RWPE2 (cell line): ENCODE data around the gene ANXA1.
A peak's percentile ranks its signal among the peaks of the same experiment; 100 is the strongest.

Source experiments
- ATAC-seq: fragments of 200-7000 bp; cut with Tn5 transposase; 3 replicates; pipeline ENCODE4 v1.9.1; 2021; ENCODE audit warnings: low read depth
- DNase-seq: peaks from one replicate; pipeline ENCODE4 v3.0.0-alpha.2; 2020; ENCODE audit warnings: low spot score
- H3K27ac ChIP-seq: fragments of 450-650 bp; 2 replicates; pipeline ENCODE4 v1.5.1; 2017; ENCODE audit warnings: mild to moderate bottlenecking; ENCODE audit not compliant: poor library complexity, severe bottlenecking
- H3K27me3 ChIP-seq: fragments of 250-450 bp; sonication (Bioruptor Pico); 2 replicates; pipeline ENCODE4 v1.5.1; 2021; ENCODE audit warnings: mild to moderate bottlenecking, moderate library complexity; ENCODE audit not compliant: insufficient read depth, poor library complexity, severe bottlenecking
- H3K36me3 ChIP-seq: fragments of 250-450 bp; sonication (Bioruptor Pico); 2 replicates; pipeline ENCODE4 v1.5.1; 2020; ENCODE audit warnings: low read depth, mild to moderate bottlenecking, moderate library complexity
- H3K4me1 ChIP-seq: fragments of 250-450 bp; sonication (Bioruptor Pico); 2 replicates; pipeline ENCODE4 v1.5.1; 2021; ENCODE audit warnings: mild to moderate bottlenecking, moderate library complexity; ENCODE audit not compliant: insufficient read depth, poor library complexity, severe bottlenecking
- H3K4me3 ChIP-seq: fragments of 250-450 bp; sonication (Bioruptor Pico); 2 replicates; pipeline ENCODE4 v1.5.1; 2021; ENCODE audit warnings: mild to moderate bottlenecking, moderate library complexity; ENCODE audit not compliant: severe bottlenecking
- H3K9me3 ChIP-seq: fragments of 250-450 bp; sonication (Bioruptor Pico); 2 replicates; pipeline ENCODE4 v1.5.1; 2021; ENCODE audit warnings: mild to moderate bottlenecking, moderate library complexity; ENCODE audit not compliant: severe bottlenecking
- CTCF ChIP-seq: fragments of 450-650 bp; IDR thresholded peaks from one replicate; pipeline ENCODE4 v1.5.1; 2017; ENCODE audit warnings: mild to moderate bottlenecking, moderate library complexity; ENCODE audit not compliant: poor library complexity, severe bottlenecking

The ANXA1 gene

GRCh38 chr9:73146111-73146815 is 5.4 kb upstream of the ANXA1 start:
- H3K4me1 ChIP-seq: peaks cover 69% of the 10 kb centered on the region
- H3K27me3 ChIP-seq: no peaks in the 10 kb centered on the region
- no peak for TF ChIP-seq CTCF
- no peak for ATAC-seq
- no peak overlapping the region for H3K4me3 ChIP-seq
- no peak overlapping the region for H3K27ac ChIP-seq
- no peak for DNase-seq
- H3K9me3 ChIP-seq: no peaks in the 10 kb centered on the region
- H3K36me3 ChIP-seq: no peaks in the 10 kb centered on the region

- no peak overlapping the region for H3K4me3 ChIP-seq
- no peak for DNase-seq
- peaks cover 66% of the 10 kb centered on the region for H3K4me1 ChIP-seq
- no peaks in the 10 kb centered on the region for H3K9me3 ChIP-seq
- peak overlapping the region; percentile 96 for H3K27ac ChIP-seq
- TF ChIP-seq CTCF: no peak
- H3K27me3 ChIP-seq: no peaks in the 10 kb centered on the region
- H3K36me3 ChIP-seq: peaks cover 16% of the 10 kb centered on the region
- no peak for ATAC-seq
These were observed 3.2 kb upstream of the ANXA1 start for GRCh38 chr9:73148447-73148937.

GRCh38 chr9:73149371-73150067 is 2.1 kb upstream of the ANXA1 start:
- no peak for DNase-seq
- H3K36me3 ChIP-seq: peaks cover 26% of the 10 kb centered on the region
- H3K27ac ChIP-seq: peak overlapping the region; percentile 96
- TF ChIP-seq CTCF: no peak
- no peaks in the 10 kb centered on the region for H3K27me3 ChIP-seq
- no peak overlapping the region for H3K4me3 ChIP-seq
- H3K4me1 ChIP-seq: peaks cover 66% of the 10 kb centered on the region
- ATAC-seq: peak; percentile 39; the same call in 2 of the 3 replicates
- no peaks in the 10 kb centered on the region for H3K9me3 ChIP-seq

- H3K4me3 ChIP-seq: peak overlapping the region; percentile 52
- TF ChIP-seq CTCF: no peak
- peak overlapping the region; percentile 96 for H3K27ac ChIP-seq
- ATAC-seq (peak; percentile 77), DNase-seq (no peak)
- H3K4me1 ChIP-seq: peaks cover 64% of the 10 kb centered on the region
- H3K27me3 ChIP-seq: no peaks in the 10 kb centered on the region
- H3K9me3 ChIP-seq: no peaks in the 10 kb centered on the region
- H3K36me3 ChIP-seq: peaks cover 52% of the 10 kb centered on the region
These were observed 829 bp downstream of the ANXA1 start for GRCh38 chr9:73152543-73152844.

- DNase-seq (no peak), ATAC-seq (peak; percentile 11; the same call in 1 of the 3 replicates)
- H3K4me1 ChIP-seq: peaks cover 64% of the 10 kb centered on the region
These were observed 1.3 kb downstream of the ANXA1 start for GRCh38 chr9:73152953-73153352.

More at GRCh38 chr9:73152953-73153352, 1.3 kb downstream of the ANXA1 start:
- peak overlapping the region; percentile 52 for H3K4me3 ChIP-seq
- no peaks in the 10 kb centered on the region for H3K9me3 ChIP-seq
- H3K27ac ChIP-seq: peak overlapping the region; percentile 96
- peaks cover 57% of the 10 kb centered on the region for H3K36me3 ChIP-seq
- no peak for TF ChIP-seq CTCF
- no peaks in the 10 kb centered on the region for H3K27me3 ChIP-seq
